Activated B cell treated with CpG ODN at 0.5 μM for 24 hours (primary cell): ENCODE results near the gene RAB7B. TPM values are rescaled to one million over a fixed set of nuclear protein-coding genes. Genes with fewer than 3 reads are reported as not detected.

ENCODE experiments used
- ATAC-seq: fragments of 200-7000 bp; cut with Tn5 transposase; one replicate; pipeline ENCODE4 v1.10.0; 2021; ENCODE audit warnings: low read depth, mild to moderate bottlenecking, moderate library complexity
- CTCF ChIA-PET: fragments of 350-600 bp; sonication (Branson Sonifier 250); formaldehyde crosslinking; loops from one replicate; lab custom pipeline; 2021; ENCODE audit warnings: antibody characterized with exemption; lab: Charles Lee
- POLR2A ChIA-PET: fragments of 350-600 bp; sonication (Branson Sonifier 250); formaldehyde crosslinking; loops from one replicate; lab custom pipeline; 2021; ENCODE audit warnings: antibody characterized with exemption; lab: Charles Lee
- DNase-seq: peaks from one replicate; pipeline ENCODE4 v3.0.0; 2022
- H3K27ac Mint-ChIP-seq: one replicate; pipeline ENCODE4 v1.8.0; 2020; ENCODE audit warnings: mixed read lengths
- H3K27me3 Mint-ChIP-seq: one replicate; pipeline ENCODE4 v1.8.0; 2021; ENCODE audit warnings: mixed read lengths
- H3K36me3 Mint-ChIP-seq: one replicate; pipeline ENCODE4 v1.8.0; 2021; ENCODE audit warnings: low read depth, mixed read lengths
- H3K4me1 Mint-ChIP-seq: one replicate; pipeline ENCODE4 v1.8.0; 2021; ENCODE audit warnings: mixed read lengths
- H3K4me3 Mint-ChIP-seq: one replicate; pipeline ENCODE4 v1.8.0; 2020; ENCODE audit warnings: mild to moderate bottlenecking, mixed read lengths
- H3K9me3 Mint-ChIP-seq: one replicate; pipeline ENCODE4 v1.8.0; 2020; ENCODE audit warnings: mixed read lengths
- CTCF ChIP-seq: fragments of 200-600 bp; IDR thresholded peaks from one replicate; pipeline ENCODE4 v1.8.0; 2022; ENCODE audit warnings: antibody characterized with exemption, mild to moderate bottlenecking
- intact Hi-C: fragments of 100-400 bp; cut with micrococcal nuclease; formaldehyde crosslinking; loops from one replicate; pipeline ENCODE4 v1.15.1; 2024
- total RNA-seq: library from RNA; stranded (reverse); gene quantifications from 2 replicates; pipeline ENCODE4 v1.2.3, GENCODE V29; 2022

The RAB7B gene
- total RNA-seq, 1 donor from 2014 or later: not detected

GRCh38 chr1:205971082-205971481, 32.1 kb downstream of the RAB7B start:
- no peaks in the 10 kb centered on the region for H3K9me3 Mint-ChIP-seq
- intact Hi-C loops: no loop called here
- no peaks in the 10 kb centered on the region for H3K4me1 Mint-ChIP-seq
- H3K27me3 Mint-ChIP-seq: no peaks in the 10 kb centered on the region
- H3K4me3 Mint-ChIP-seq: no peak overlapping the region
- H3K27ac Mint-ChIP-seq: no peak overlapping the region
- H3K36me3 Mint-ChIP-seq: no peaks in the 10 kb centered on the region
- DNase-seq: no peak
- ATAC-seq: no peak
- POLR2A ChIA-PET: no interaction called here
- CTCF ChIA-PET: no interaction called here
- no peak for TF ChIP-seq CTCF

- no peaks in the 10 kb centered on the region for H3K9me3 Mint-ChIP-seq
- no peak overlapping the region for H3K27ac Mint-ChIP-seq
- ATAC-seq (no peak), DNase-seq (no peak)
- H3K27me3 Mint-ChIP-seq: no peaks in the 10 kb centered on the region
- no peaks in the 10 kb centered on the region for H3K36me3 Mint-ChIP-seq
- ChIA-PET POLR2A (no interaction called here), CTCF (no interaction called here)
- TF ChIP-seq CTCF: no peak
- H3K4me3 Mint-ChIP-seq: no peak overlapping the region
- no peaks in the 10 kb centered on the region for H3K4me1 Mint-ChIP-seq
- intact Hi-C loops: no loop called here
These were observed 32.7 kb downstream of the RAB7B start for GRCh38 chr1:205970486-205970885.

GRCh38 chr1:205969229-205969628, 34.0 kb downstream of the RAB7B start:
- no peaks in the 10 kb centered on the region for H3K9me3 Mint-ChIP-seq
- CTCF ChIA-PET: interaction anchor here (1.1 to 1.8 kb wide), 3 partner anchors 8 to 61 kb away, joined by 3 to 8 read pairs (median 5); no protein-coding TSS in a partner anchor
- no peaks in the 10 kb centered on the region for H3K36me3 Mint-ChIP-seq
- H3K27ac Mint-ChIP-seq: no peak overlapping the region
- H3K4me1 Mint-ChIP-seq: no peaks in the 10 kb centered on the region
- H3K27me3 Mint-ChIP-seq: no peaks in the 10 kb centered on the region
- ATAC-seq (no peak), DNase-seq (no peak)
- POLR2A ChIA-PET: no interaction called here
- intact Hi-C loops: no loop called here
- TF ChIP-seq CTCF: no peak
- no peak overlapping the region for H3K4me3 Mint-ChIP-seq

GRCh38 chr1:205967554-205968335, 35.5 kb downstream of the RAB7B start:
- Mint-ChIP-seq H3K36me3 (no peaks in the 10 kb centered on the region), H3K4me3 (no peak overlapping the region), H3K9me3 (no peaks in the 10 kb centered on the region), H3K4me1 (no peaks in the 10 kb centered on the region), H3K27me3 (no peaks in the 10 kb centered on the region), H3K27ac (no peak overlapping the region)
- ChIA-PET POLR2A (no interaction called here), CTCF (interaction anchor here (1.2 to 1.8 kb wide), 1 partner anchor 10 kb away, joined by 4 to 8 read pairs; no protein-coding TSS in a partner anchor)
- DNase-seq (no peak), ATAC-seq (no peak)
- intact Hi-C loops: no loop called here
- TF ChIP-seq CTCF: no peak

- H3K9me3 Mint-ChIP-seq: no peaks in the 10 kb centered on the region
- H3K27me3 Mint-ChIP-seq: peaks cover 4% of the 10 kb centered on the region
- CTCF ChIA-PET: interaction anchor here (2.2 kb wide), 1 partner anchor 12 kb away, joined by 10 read pairs; no protein-coding TSS in a partner anchor
- no peaks in the 10 kb centered on the region for H3K36me3 Mint-ChIP-seq
- ATAC-seq: no peak
- no peak overlapping the region for H3K4me3 Mint-ChIP-seq
- DNase-seq: no peak
- no peak overlapping the region for H3K27ac Mint-ChIP-seq
- no peak for TF ChIP-seq CTCF
- POLR2A ChIA-PET: no interaction called here
- intact Hi-C loops: no loop called here
- H3K4me1 Mint-ChIP-seq: no peaks in the 10 kb centered on the region
These were observed 37.9 kb downstream of the RAB7B start for GRCh38 chr1:205965036-205965884.
